ENCODE measurements around the gene EMC9.

GRCh38 chr14:24162093-24162492, 20.7 kb upstream of the EMC9 start:
- TF ChIP-seq CTCF (IDR thresholded peaks at IDR 0.05; ENCODE audit: control extremely low read depth in 1 of 3, insufficient read depth in 1 of 3, low read depth in 1 of 3, low read length in 3 of 3) (no peak), EP300 (IDR thresholded peaks at IDR 0.05; ENCODE audit: borderline replicate concordance in 1 of 2, low read depth in 2 of 2, low read length in 2 of 2) (no peak)

All from H1 (cell line).